ENCODE data around the gene FLYWCH2. TPM values are rescaled to one million over a fixed set of nuclear protein-coding genes. Genes with fewer than 3 reads are reported as not detected.

Gene FLYWCH2
- total RNA-seq, 1 donor = 47.1 TPM

- DNase-seq (ENCODE audit: low read depth) = no peak
- TF ChIP-seq, protein P1, sequence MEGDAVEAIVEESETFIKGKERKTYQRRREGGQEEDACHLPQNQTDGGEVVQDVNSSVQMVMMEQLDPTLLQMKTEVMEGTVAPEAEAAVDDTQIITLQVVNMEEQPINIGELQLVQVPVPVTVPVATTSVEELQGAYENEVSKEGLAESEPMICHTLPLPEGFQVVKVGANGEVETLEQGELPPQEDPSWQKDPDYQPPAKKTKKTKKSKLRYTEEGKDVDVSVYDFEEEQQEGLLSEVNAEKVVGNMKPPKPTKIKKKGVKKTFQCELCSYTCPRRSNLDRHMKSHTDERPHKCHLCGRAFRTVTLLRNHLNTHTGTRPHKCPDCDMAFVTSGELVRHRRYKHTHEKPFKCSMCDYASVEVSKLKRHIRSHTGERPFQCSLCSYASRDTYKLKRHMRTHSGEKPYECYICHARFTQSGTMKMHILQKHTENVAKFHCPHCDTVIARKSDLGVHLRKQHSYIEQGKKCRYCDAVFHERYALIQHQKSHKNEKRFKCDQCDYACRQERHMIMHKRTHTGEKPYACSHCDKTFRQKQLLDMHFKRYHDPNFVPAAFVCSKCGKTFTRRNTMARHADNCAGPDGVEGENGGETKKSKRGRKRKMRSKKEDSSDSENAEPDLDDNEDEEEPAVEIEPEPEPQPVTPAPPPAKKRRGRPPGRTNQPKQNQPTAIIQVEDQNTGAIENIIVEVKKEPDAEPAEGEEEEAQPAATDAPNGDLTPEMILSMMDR (IDR thresholded peaks at IDR 0.05; ENCODE audit: insufficient read depth, low read depth, low read length) = no peak
Observed at GRCh38 chr16:2871926-2872325, 11.1 kb upstream of the FLYWCH2 start.

GRCh38 chr16:2874032-2874911 is 8.7 kb upstream of the FLYWCH2 start:
- no peak overlapping the region for H3K4me3 ChIP-seq (ENCODE audit: low read depth, low read length)
- DNase-seq (ENCODE audit: low read depth) = no peak
- TF ChIP-seq, protein P1 (IDR thresholded peaks at IDR 0.05; ENCODE audit: insufficient read depth, low read depth, low read length) = no peak

More at GRCh38 chr16:2871926-2872325, 11.1 kb upstream of the FLYWCH2 start:
- no peak overlapping the region for H3K4me3 ChIP-seq (ENCODE audit: low read depth, low read length)

DNA sequence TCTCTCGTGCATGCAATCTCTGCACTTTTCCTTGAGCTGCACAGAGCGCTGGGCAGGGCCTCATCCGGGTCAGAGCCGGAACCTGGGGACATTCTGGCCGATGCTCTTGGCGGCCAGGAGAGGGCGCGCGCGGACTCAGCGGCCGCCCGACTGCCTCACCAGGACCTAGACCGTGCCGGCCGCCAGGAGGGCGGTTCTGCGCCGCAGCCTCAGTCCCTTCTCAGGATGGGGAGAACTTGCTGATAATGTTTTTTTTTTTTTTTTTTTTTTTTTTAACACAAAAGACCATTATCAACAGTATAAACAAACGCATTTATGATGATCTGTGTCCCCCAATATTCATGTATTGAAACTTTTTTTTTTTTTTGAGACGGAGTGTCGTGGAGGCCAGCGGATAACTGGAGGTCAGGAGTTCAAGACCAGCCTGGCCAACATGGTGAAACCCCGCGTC is 8.1 kb upstream of the FLYWCH2 start:
- DNase-seq (ENCODE audit: low read depth) = peak; percentile 78
- H3K4me3 ChIP-seq (ENCODE audit: low read depth, low read length) = no peak overlapping the region
- TF ChIP-seq, protein P1 (IDR thresholded peaks at IDR 0.05; ENCODE audit: insufficient read depth, low read depth, low read length) = peak; percentile 93

- no peak overlapping the region for H3K4me3 ChIP-seq (ENCODE audit: low read depth, low read length)
- no peak for DNase-seq (ENCODE audit: low read depth)
- TF ChIP-seq, protein P1 (IDR thresholded peaks at IDR 0.05; ENCODE audit: insufficient read depth, low read depth, low read length) = no peak
Observed at GRCh38 chr16:2879854-2880508, 3.0 kb upstream of the FLYWCH2 start.

DNA sequence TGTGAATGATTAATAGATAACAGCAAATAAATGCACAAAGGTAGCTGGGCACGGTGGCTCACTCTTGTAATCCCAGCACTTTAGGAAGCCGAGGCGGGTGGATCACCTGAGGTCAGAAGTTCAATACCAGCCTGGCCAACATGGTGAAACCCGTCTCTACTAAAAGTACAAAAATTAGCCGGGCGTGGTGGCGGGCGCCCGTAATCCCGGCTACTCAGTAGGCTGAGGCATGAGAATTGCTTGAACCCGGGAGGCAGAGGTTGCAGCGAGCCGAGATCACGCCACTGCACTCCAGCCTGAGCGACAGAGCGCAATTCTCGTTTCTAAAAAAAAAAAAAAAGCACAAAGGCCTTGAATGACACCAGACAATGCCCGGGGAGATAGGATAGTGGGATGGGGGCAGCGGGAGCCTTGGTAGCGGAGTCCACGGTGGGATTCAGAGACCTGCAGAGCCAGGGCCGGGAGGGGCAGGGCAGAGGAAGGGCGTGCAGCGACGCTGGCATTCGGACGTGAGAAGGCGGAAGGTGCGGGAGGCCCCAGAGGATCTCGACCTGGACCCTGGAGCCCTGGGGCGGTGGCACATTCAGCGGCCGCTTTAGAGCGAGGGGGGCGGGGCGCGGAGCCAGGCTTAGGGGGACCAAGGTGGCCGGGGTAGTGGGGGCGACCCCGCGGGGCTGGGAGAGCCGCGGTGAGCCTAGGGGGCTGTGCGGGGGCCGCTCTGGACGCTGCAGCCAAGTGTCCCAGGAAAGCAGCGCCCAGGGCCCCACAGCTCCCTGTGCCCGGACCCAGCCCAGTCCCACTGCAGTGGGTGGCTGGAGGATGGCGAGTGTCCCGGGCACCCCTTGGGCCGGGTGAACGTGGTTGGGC is 999 bp upstream of the FLYWCH2 start:
- no peak for DNase-seq (ENCODE audit: low read depth)
- H3K4me3 ChIP-seq (ENCODE audit: low read depth, low read length) = peak overlapping the region; percentile 89
- TF ChIP-seq, protein P1 (IDR thresholded peaks at IDR 0.05; ENCODE audit: insufficient read depth, low read depth, low read length) = no peak

- TF ChIP-seq, protein P1 (IDR thresholded peaks at IDR 0.05; ENCODE audit: insufficient read depth, low read depth, low read length) = no peak
- peak; percentile 23 for DNase-seq (ENCODE audit: low read depth)
- peak overlapping the region; percentile 89 for H3K4me3 ChIP-seq (ENCODE audit: low read depth, low read length)
Observed at GRCh38 chr16:2883458-2883908, 468 bp downstream of the FLYWCH2 start.
